Smooth muscle cell of the coronary artery (primary cell): ENCODE measurements around the gene TBX3. TPM values are rescaled to one million over a fixed set of nuclear protein-coding genes. Genes with fewer than 3 reads are reported as not detected.

Experiments
- total RNA-seq: library from RNA; depleted of rRNA; stranded (reverse); fragments of >200 nt; gene quantifications from 2 replicates; pipeline ENCODE4 v1.2.3, GENCODE V29; 2014; ENCODE audit warnings: low replicate concordance

Gene TBX3
- 3.0 and 20.8 TPM in 2 replicates for total RNA-seq

DNA sequence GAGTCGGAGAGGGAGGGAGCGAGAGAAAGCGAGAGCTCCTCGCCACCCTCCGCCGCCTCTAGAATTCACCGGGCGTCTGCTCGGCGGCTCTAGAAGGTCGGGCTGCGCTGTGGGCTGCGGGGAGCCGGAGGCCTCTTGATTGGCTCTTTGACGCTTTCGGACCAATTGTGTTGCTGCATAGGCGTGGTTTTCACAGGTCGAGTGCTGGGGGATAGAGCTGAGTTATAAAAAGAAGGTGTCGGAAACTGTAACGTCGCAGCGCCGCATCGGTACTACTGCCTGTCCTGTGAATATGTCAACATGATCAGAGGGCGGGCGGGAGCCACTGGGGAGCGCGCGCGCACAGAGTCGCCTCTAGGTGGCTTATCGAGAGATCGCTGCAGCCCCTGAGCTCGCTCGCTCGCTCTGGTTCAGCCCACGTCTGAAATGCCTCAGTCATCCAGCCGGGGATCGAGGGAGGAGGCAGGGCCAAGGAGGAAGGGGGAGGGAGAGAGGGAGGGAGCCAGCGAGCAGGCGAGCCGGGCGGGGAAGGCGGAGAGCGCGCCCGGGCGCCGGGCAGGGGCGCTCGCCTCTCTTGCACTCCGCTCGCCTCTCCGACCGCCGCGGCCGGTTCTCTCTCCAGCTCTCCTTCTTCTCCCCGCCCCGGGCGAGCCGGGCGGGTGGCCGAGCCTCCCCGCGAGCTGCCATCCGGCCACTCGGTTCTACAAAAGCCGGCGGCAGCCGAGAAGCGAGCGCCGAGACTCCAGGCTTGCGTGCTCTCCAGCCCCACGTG, at the start of gene TBX3:
Gene TBX3, minus strand, starts transcription at position 78 of the 772 bp plus-strand sequence. CDS start 975 bp downstream, outside the sequence.

